K562 (cell line): ENCODE measurements around the gene HS2ST1.

Experiments used
- ATF1 ChIP-seq, 2 experiments: fragments of 450-650 bp in 1 of 2; IDR thresholded peaks; 2 replicates each; pipeline ENCODE4 v1.6.1; 2016; ENCODE audit warnings: missing compliant biosample characterization in 1 of 2, missing genetic modification characterization in 1 of 2
- CHD1 ChIP-seq: fragments of 200-600 bp; sonication (generic); IDR thresholded peaks from one replicate; pipeline ENCODE4 v1.6.1; 2012; ENCODE audit warnings: mild to moderate bottlenecking, moderate library complexity, low read length, inconsistent platforms
- EZH2 ChIP-seq: IDR thresholded peaks from 2 replicates; pipeline ENCODE4 v1.6.1; 2012; ENCODE audit warnings: low read depth, mild to moderate bottlenecking, inconsistent platforms, low read length, borderline replicate concordance
- POLR2A ChIP-seq: fragments of 450-650 bp; conservative IDR thresholded peaks from 2 replicates; pipeline ENCODE4 v1.6.1; 2016
- ZBTB7A ChIP-seq: IDR thresholded peaks from 2 replicates; pipeline ENCODE4 v1.6.1; 2011; ENCODE audit warnings: low read depth, mild to moderate bottlenecking, low read length, moderate library complexity, borderline replicate concordance; ENCODE audit not compliant: control insufficient read depth
- ZNF583 ChIP-seq: fragments of 250-450 bp; sonication (Bioruptor Pico); IDR thresholded peaks from 2 replicates; pipeline ENCODE4 v1.4.0; 2020
- TF ChIP-seq, protein P1 (sequence below), 3 experiments: IDR thresholded peaks in 2 of 3; conservative IDR thresholded peaks in 1 of 3; 2 replicates each; pipeline ENCODE4 v1.5.1; 2011 to 2012; ENCODE audit warnings: low read length in 3 of 3, mild to moderate bottlenecking in 3 of 3, control low read depth in 2 of 3, improper control_type of control experiment in 1 of 3, inconsistent platforms in 1 of 3, low read depth in 1 of 3, mixed read lengths in 1 of 3, moderate library complexity in 1 of 3; ENCODE audit not compliant: insufficient read depth in 2 of 3
- TF ChIP-seq, protein P2 (sequence below): fragments of 250-450 bp; sonication (Bioruptor Pico); IDR thresholded peaks from 2 replicates; pipeline ENCODE4 v1.5.0; 2020; ENCODE audit warnings: mild to moderate bottlenecking, borderline replicate concordance
- TF ChIP-seq, protein P3 (sequence below): IDR thresholded peaks from 2 replicates; pipeline ENCODE4 v1.6.1; 2011; ENCODE audit not compliant: insufficient read length; ENCODE audit errors: extremely low read depth
- TF ChIP-seq, protein P4 (sequence below): fragments of 200-600 bp; sonication (generic); IDR thresholded peaks from one replicate; pipeline ENCODE4 v1.6.1; 2012; ENCODE audit warnings: mild to moderate bottlenecking, low read depth, low read length, inconsistent platforms
- TF ChIP-seq, protein P5 (sequence below): IDR thresholded peaks from 2 replicates; pipeline ENCODE4 v1.6.1; 2012; ENCODE audit warnings: low read depth, low read length, improper control_type of control experiment, borderline replicate concordance
- TF ChIP-seq, protein P6 (sequence below): sonication (generic); formaldehyde crosslinking; IDR thresholded peaks from 2 replicates; pipeline ENCODE4 v1.9.0; 2022; ENCODE audit warnings: mild to moderate bottlenecking, missing genetic modification reagents

DNA sequence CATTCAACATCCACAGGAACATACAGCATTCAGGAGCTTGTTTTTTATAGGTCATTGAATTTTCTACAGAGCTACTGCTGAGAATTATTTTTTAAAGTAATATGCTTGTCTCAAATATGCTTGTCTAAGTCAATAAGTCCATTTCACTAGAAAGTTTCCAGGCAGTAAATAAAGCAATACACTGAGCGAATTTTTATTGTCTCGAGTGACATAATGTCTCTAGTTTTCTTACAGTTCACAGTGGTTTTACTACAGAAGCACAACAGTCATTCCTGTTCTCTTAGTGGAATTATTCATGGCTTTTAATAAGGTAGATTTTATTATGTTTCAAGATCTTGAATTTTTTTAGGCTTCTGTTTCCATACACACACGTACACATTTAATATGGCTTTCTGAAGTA lies 83.8 kb downstream of the HS2ST1 start:
- no peak for TF ChIP-seq CHD1
- no peak for TF ChIP-seq EZH2
- TF ChIP-seq, protein P1, sequence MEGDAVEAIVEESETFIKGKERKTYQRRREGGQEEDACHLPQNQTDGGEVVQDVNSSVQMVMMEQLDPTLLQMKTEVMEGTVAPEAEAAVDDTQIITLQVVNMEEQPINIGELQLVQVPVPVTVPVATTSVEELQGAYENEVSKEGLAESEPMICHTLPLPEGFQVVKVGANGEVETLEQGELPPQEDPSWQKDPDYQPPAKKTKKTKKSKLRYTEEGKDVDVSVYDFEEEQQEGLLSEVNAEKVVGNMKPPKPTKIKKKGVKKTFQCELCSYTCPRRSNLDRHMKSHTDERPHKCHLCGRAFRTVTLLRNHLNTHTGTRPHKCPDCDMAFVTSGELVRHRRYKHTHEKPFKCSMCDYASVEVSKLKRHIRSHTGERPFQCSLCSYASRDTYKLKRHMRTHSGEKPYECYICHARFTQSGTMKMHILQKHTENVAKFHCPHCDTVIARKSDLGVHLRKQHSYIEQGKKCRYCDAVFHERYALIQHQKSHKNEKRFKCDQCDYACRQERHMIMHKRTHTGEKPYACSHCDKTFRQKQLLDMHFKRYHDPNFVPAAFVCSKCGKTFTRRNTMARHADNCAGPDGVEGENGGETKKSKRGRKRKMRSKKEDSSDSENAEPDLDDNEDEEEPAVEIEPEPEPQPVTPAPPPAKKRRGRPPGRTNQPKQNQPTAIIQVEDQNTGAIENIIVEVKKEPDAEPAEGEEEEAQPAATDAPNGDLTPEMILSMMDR (IDR thresholded peaks at IDR 0.05 in 2 of 3, conservative IDR thresholded peaks at IDR 0.05 in 1 of 3; ENCODE audit: insufficient read depth in 2 of 3, low read depth in 1 of 3, low read length in 3 of 3): no peak
- TF ChIP-seq POLR2A: no peak
- no peak for TF ChIP-seq ATF1 (CRISPR knock-in tag; IDR thresholded peaks at IDR 0.05)
- no peak for TF ChIP-seq ATF1 (tag; IDR thresholded peaks at IDR 0.05)
- TF ChIP-seq, protein P2, sequence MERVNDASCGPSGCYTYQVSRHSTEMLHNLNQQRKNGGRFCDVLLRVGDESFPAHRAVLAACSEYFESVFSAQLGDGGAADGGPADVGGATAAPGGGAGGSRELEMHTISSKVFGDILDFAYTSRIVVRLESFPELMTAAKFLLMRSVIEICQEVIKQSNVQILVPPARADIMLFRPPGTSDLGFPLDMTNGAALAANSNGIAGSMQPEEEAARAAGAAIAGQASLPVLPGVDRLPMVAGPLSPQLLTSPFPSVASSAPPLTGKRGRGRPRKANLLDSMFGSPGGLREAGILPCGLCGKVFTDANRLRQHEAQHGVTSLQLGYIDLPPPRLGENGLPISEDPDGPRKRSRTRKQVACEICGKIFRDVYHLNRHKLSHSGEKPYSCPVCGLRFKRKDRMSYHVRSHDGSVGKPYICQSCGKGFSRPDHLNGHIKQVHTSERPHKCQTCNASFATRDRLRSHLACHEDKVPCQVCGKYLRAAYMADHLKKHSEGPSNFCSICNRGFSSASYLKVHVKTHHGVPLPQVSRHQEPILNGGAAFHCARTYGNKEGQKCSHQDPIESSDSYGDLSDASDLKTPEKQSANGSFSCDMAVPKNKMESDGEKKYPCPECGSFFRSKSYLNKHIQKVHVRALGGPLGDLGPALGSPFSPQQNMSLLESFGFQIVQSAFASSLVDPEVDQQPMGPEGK (CRISPR knock-in tag): no peak
- TF ChIP-seq, protein P3, sequence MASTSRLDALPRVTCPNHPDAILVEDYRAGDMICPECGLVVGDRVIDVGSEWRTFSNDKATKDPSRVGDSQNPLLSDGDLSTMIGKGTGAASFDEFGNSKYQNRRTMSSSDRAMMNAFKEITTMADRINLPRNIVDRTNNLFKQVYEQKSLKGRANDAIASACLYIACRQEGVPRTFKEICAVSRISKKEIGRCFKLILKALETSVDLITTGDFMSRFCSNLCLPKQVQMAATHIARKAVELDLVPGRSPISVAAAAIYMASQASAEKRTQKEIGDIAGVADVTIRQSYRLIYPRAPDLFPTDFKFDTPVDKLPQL: no peak
- TF ChIP-seq, protein P4, sequence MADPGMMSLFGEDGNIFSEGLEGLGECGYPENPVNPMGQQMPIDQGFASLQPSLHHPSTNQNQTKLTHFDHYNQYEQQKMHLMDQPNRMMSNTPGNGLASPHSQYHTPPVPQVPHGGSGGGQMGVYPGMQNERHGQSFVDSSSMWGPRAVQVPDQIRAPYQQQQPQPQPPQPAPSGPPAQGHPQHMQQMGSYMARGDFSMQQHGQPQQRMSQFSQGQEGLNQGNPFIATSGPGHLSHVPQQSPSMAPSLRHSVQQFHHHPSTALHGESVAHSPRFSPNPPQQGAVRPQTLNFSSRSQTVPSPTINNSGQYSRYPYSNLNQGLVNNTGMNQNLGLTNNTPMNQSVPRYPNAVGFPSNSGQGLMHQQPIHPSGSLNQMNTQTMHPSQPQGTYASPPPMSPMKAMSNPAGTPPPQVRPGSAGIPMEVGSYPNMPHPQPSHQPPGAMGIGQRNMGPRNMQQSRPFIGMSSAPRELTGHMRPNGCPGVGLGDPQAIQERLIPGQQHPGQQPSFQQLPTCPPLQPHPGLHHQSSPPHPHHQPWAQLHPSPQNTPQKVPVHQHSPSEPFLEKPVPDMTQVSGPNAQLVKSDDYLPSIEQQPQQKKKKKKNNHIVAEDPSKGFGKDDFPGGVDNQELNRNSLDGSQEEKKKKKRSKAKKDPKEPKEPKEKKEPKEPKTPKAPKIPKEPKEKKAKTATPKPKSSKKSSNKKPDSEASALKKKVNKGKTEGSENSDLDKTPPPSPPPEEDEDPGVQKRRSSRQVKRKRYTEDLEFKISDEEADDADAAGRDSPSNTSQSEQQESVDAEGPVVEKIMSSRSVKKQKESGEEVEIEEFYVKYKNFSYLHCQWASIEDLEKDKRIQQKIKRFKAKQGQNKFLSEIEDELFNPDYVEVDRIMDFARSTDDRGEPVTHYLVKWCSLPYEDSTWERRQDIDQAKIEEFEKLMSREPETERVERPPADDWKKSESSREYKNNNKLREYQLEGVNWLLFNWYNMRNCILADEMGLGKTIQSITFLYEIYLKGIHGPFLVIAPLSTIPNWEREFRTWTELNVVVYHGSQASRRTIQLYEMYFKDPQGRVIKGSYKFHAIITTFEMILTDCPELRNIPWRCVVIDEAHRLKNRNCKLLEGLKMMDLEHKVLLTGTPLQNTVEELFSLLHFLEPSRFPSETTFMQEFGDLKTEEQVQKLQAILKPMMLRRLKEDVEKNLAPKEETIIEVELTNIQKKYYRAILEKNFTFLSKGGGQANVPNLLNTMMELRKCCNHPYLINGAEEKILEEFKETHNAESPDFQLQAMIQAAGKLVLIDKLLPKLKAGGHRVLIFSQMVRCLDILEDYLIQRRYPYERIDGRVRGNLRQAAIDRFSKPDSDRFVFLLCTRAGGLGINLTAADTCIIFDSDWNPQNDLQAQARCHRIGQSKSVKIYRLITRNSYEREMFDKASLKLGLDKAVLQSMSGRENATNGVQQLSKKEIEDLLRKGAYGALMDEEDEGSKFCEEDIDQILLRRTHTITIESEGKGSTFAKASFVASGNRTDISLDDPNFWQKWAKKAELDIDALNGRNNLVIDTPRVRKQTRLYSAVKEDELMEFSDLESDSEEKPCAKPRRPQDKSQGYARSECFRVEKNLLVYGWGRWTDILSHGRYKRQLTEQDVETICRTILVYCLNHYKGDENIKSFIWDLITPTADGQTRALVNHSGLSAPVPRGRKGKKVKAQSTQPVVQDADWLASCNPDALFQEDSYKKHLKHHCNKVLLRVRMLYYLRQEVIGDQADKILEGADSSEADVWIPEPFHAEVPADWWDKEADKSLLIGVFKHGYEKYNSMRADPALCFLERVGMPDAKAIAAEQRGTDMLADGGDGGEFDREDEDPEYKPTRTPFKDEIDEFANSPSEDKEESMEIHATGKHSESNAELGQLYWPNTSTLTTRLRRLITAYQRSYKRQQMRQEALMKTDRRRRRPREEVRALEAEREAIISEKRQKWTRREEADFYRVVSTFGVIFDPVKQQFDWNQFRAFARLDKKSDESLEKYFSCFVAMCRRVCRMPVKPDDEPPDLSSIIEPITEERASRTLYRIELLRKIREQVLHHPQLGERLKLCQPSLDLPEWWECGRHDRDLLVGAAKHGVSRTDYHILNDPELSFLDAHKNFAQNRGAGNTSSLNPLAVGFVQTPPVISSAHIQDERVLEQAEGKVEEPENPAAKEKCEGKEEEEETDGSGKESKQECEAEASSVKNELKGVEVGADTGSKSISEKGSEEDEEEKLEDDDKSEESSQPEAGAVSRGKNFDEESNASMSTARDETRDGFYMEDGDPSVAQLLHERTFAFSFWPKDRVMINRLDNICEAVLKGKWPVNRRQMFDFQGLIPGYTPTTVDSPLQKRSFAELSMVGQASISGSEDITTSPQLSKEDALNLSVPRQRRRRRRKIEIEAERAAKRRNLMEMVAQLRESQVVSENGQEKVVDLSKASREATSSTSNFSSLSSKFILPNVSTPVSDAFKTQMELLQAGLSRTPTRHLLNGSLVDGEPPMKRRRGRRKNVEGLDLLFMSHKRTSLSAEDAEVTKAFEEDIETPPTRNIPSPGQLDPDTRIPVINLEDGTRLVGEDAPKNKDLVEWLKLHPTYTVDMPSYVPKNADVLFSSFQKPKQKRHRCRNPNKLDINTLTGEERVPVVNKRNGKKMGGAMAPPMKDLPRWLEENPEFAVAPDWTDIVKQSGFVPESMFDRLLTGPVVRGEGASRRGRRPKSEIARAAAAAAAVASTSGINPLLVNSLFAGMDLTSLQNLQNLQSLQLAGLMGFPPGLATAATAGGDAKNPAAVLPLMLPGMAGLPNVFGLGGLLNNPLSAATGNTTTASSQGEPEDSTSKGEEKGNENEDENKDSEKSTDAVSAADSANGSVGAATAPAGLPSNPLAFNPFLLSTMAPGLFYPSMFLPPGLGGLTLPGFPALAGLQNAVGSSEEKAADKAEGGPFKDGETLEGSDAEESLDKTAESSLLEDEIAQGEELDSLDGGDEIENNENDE: no peak
- no peak for TF ChIP-seq ZNF583 (CRISPR knock-in tag)
- TF ChIP-seq, protein P5, sequence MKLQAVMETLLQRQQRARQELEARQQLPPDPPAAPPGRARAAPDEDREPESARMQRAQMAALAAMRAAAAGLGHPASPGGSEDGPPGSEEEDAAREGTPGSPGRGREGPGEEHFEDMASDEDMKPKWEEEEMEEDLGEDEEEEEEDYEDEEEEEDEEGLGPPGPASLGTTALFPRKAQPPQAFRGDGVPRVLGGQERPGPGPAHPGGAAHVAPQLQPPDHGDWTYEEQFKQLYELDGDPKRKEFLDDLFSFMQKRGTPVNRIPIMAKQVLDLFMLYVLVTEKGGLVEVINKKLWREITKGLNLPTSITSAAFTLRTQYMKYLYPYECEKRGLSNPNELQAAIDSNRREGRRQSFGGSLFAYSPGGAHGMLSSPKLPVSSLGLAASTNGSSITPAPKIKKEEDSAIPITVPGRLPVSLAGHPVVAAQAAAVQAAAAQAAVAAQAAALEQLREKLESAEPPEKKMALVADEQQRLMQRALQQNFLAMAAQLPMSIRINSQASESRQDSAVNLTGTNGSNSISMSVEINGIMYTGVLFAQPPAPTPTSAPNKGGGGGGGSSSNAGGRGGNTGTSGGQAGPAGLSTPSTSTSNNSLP: no peak
- TF ChIP-seq, protein P6, sequence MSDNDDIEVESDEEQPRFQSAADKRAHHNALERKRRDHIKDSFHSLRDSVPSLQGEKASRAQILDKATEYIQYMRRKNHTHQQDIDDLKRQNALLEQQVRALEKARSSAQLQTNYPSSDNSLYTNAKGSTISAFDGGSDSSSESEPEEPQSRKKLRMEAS (CRISPR knock-in tag): no peak
- TF ChIP-seq ZBTB7A: no peak
